Spleen (tissue), 11 donors: ENCODE data around the gene CNTF. TPM values are rescaled to one million over a fixed set of nuclear protein-coding genes. Genes with fewer than 3 reads are reported as not detected.

Experiments used
- DNase-seq: peaks from one replicate; pipeline ENCODE4 v3.0.0-alpha.2; 2020
- H3K27ac ChIP-seq, 8 donors: fragments of 200-600 bp; sonication (generic) in 7 of 8; 1 replicate in 4 of 8; 2 replicates in 4 of 8; pipeline versions ENCODE4 v1.5.0 to v1.8.0; 2016 to 2021; ENCODE audit warnings: inconsistent platforms in 4 of 8, mild to moderate bottlenecking in 4 of 8, moderate library complexity in 1 of 8
- H3K27me3 ChIP-seq, 7 donors: fragments of 200-600 bp; sonication (generic) in 6 of 7; replicated peaks in 1 of 7; 1 replicate in 4 of 7; 2 replicates in 3 of 7; pipeline versions ENCODE4 v1.5.0 to v1.8.0; 2016 to 2021; ENCODE audit warnings: inconsistent platforms in 3 of 7, mild to moderate bottlenecking in 1 of 7
- H3K36me3 ChIP-seq, 6 donors: fragments of 200-600 bp; sonication (generic) in 5 of 6; 1 replicate in 4 of 6; 2 replicates in 2 of 6; pipeline versions ENCODE4 v1.5.0 to v1.8.0; 2016 to 2021; ENCODE audit warnings: inconsistent platforms in 2 of 6
- H3K4me1 ChIP-seq, 6 donors: fragments of 200-600 bp; sonication (generic) in 5 of 6; 1 replicate in 3 of 6; 2 replicates in 3 of 6; pipeline versions ENCODE4 v1.5.0 to v1.8.0; 2016 to 2021; ENCODE audit warnings: inconsistent platforms in 3 of 6
- H3K4me3 ChIP-seq, 8 donors: fragments of 200-600 bp; sonication (generic) in 7 of 8; 1 replicate in 4 of 8; 2 replicates in 4 of 8; pipeline versions ENCODE4 v1.5.0 to v1.8.0; 2016 to 2021; ENCODE audit warnings: inconsistent platforms in 4 of 8, mild to moderate bottlenecking in 4 of 8, moderate library complexity in 2 of 8
- H3K9me3 ChIP-seq, 8 donors: fragments of 200-600 bp; sonication (generic) in 7 of 8; 1 replicate in 4 of 8; 2 replicates in 4 of 8; pipeline versions ENCODE4 v1.5.0 to v1.8.0; 2016 to 2021; ENCODE audit warnings: inconsistent platforms in 4 of 8
- POLR2A ChIP-seq, 3 donors: fragments of 450-650 bp; IDR thresholded peaks; one replicate each; pipeline ENCODE4 v1.5.1; 2017; ENCODE audit warnings: antibody characterized with exemption in 3 of 3, mild to moderate bottlenecking in 1 of 3
- POLR2AphosphoS5 ChIP-seq, 3 donors: sonication (generic); formaldehyde crosslinking; IDR thresholded peaks; one replicate each; pipeline ENCODE4 v1.5.1; 2017; ENCODE audit warnings: antibody characterized with exemption in 3 of 3
- WGBS, 5 donors: extraction: QIAGEN DNeasy Blood & Tissue Kit in 3 of 5; methylation state at CpG; one replicate each; pipeline versions ENCODE4 v1.1.5 to v1.1.7; 2013 to 2018; 5-methylcytosine and 5-hydroxymethylcytosine counted together
- intact Hi-C: fragments of 100-400 bp; cut with DNase I; formaldehyde crosslinking; loops from one replicate; pipeline ENCODE4 v1.15.0; 2023; ENCODE audit warnings: low total_unique reads
- polyA plus RNA-seq, 3 donors: library from polyadenylated mRNA; stranded (reverse); fragments of 200-250 nt; gene quantifications; one replicate each; pipeline ENCODE4 v1.2.1, GENCODE V29; 2013
- total RNA-seq, 7 donors: library from RNA; depleted of rRNA in 3 of 7; stranded (reverse); fragments of >200 nt in 3 of 7; fragmentation: NEBNext Ultra II Directional in 4 of 7; extraction: Animal tissue kit (Norgen Biotek cat#: 25700) in 4 of 7; gene quantifications; one replicate each; pipeline versions ENCODE4 v1.1.0 to v1.2.1, GENCODE V29; 2016 to 2021
- TF ChIP-seq, protein P1 (sequence below), 11 experiments: fragments of 200-600 bp in 7 of 11; fragments of 450-650 bp in 4 of 11; sonication (generic) in 4 of 11; IDR thresholded peaks in 8 of 11; conservative IDR thresholded peaks in 3 of 11; 1 replicate in 7 of 11; 2 replicates in 4 of 11; pipeline versions ENCODE4 v1.4.0 to v1.8.0; 2016 to 2021; ENCODE audit warnings: antibody characterized with exemption in 11 of 11, inconsistent platforms in 4 of 11, mild to moderate bottlenecking in 1 of 11
- donor health status: healthy with polysubstance abuse.
- donor health status: DM: no; HTN: no; CAD: no; lungs with moderate emphysema.
- donor health status: DM: no; HTN: no; CAD: no.
- donor health status: Bipolar disorder and iron deficiency.
- donor health status: healthy.
- donor health status: DM: no; HTN: no; CAD: no.
- donor health status: DM: yes; HTN: yes; CAD: no.

The CNTF gene
- total and polyA plus RNA-seq, 10 donors, result 0.09 to 3.7 (median 1.4) TPM

GRCh38 chr11:58640386-58641023, 18.0 kb downstream of the CNTF start:
- no peaks in the 10 kb centered on the region for H3K36me3 ChIP-seq
- no peak overlapping the region for H3K4me3 ChIP-seq
- intact Hi-C loops, result no loop called here
- WGBS, 5 donors, result 0 to 5% (median 0%) methylated on average over 1 of the region's 1 CpG
- peaks cover 0 to 7% (median 4%) of the 10 kb centered on the region in 8 donors for H3K9me3 ChIP-seq
- H3K27ac ChIP-seq, result peak overlapping the region in 6 of 8 donors; percentile 17 to 63 (median 36)
- H3K27me3 ChIP-seq, result no peaks in the 10 kb centered on the region
- no peak for DNase-seq
- peaks cover 14 to 23% (median 18%) of the 10 kb centered on the region in 6 donors for H3K4me1 ChIP-seq
- TF ChIP-seq, protein P1, sequence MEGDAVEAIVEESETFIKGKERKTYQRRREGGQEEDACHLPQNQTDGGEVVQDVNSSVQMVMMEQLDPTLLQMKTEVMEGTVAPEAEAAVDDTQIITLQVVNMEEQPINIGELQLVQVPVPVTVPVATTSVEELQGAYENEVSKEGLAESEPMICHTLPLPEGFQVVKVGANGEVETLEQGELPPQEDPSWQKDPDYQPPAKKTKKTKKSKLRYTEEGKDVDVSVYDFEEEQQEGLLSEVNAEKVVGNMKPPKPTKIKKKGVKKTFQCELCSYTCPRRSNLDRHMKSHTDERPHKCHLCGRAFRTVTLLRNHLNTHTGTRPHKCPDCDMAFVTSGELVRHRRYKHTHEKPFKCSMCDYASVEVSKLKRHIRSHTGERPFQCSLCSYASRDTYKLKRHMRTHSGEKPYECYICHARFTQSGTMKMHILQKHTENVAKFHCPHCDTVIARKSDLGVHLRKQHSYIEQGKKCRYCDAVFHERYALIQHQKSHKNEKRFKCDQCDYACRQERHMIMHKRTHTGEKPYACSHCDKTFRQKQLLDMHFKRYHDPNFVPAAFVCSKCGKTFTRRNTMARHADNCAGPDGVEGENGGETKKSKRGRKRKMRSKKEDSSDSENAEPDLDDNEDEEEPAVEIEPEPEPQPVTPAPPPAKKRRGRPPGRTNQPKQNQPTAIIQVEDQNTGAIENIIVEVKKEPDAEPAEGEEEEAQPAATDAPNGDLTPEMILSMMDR (IDR thresholded peaks at IDR 0.05 in 8 of 11, conservative IDR thresholded peaks at IDR 0.05 in 3 of 11), result no peak

DNA sequence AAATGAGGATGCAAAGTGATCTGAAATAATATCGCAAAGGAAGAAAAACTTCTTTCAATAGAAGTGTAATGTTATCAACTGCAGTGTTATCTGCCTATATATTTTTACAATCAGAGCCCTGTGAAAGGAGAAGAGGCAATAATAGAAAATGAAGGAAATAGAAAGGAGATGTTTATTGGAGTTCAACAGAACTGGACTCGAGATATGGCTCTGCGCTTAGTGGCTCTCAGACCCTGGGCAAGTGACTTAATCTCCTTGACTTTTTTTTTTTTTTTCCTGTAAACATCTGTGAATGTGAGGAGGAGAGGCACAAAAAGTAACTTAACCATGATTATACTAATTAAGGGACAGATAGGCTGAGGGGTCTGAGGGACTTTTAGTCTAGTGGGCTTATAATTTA, 18.9 kb downstream of the CNTF start:
- intact Hi-C loops, result no loop called here
- H3K27ac ChIP-seq, result peak overlapping the region in 2 of 8 donors; percentile 34 to 60
- DNase-seq, result no peak
- no peak for TF ChIP-seq POLR2A (IDR thresholded peaks at IDR 0.05)
- TF ChIP-seq, protein P1 (IDR thresholded peaks at IDR 0.05 in 8 of 11, conservative IDR thresholded peaks at IDR 0.05 in 3 of 11), result no peak
- no peak for TF ChIP-seq POLR2AphosphoS5 (IDR thresholded peaks at IDR 0.05)
- H3K4me3 ChIP-seq, result no peak overlapping the region
- H3K36me3 ChIP-seq, result no peaks in the 10 kb centered on the region
- H3K4me1 ChIP-seq, result peaks cover 14 to 23% (median 18%) of the 10 kb centered on the region in 6 donors
- peaks cover 0 to 16% (median 12%) of the 10 kb centered on the region in 8 donors for H3K9me3 ChIP-seq
- WGBS, 5 donors, result 82 to 92% (median 88%) methylated on average over 3 of the region's 3 CpGs
- H3K27me3 ChIP-seq, result no peaks in the 10 kb centered on the region

- WGBS, 5 donors, result 85 to 90% (median 86%) methylated on average over 7 of the region's 7 CpGs
- Histone ChIP-seq H3K36me3 (no peaks in the 10 kb centered on the region), H3K4me3 (no peak overlapping the region), H3K9me3 (peaks cover 0 to 20% (median 14%) of the 10 kb centered on the region in 8 donors), H3K4me1 (peaks cover 14 to 23% (median 18%) of the 10 kb centered on the region in 6 donors), H3K27ac (peak overlapping the region in 1 of 8 donors; percentile 9), H3K27me3 (no peaks in the 10 kb centered on the region)
- intact Hi-C loops, result no loop called here
- TF ChIP-seq, protein P1 (IDR thresholded peaks at IDR 0.05 in 8 of 11, conservative IDR thresholded peaks at IDR 0.05 in 3 of 11), result no peak
- no peak for TF ChIP-seq POLR2A (IDR thresholded peaks at IDR 0.05)
- DNase-seq, result no peak
Observed at GRCh38 chr11:58641803-58642581, 19.5 kb downstream of the CNTF start.

DNA sequence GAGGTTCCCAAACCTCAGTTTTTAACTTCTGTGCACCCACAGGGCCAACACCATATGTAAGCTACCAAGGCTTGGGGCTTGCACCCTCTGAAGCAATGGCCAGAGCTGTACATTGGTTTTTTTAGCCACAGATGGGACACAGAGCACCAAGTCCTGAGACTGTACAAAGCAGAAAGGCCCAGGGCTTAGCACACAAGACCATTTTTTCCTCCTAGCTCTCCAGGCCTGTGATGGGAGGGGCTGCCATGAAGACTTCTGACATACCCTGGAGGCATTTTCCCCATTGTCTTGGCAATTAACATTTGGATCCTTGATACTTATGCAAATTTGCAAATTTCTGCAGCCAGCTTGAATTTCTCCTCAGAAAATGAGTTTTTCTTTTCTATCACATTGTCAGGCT, 23.4 kb downstream of the CNTF start:
- no peaks in the 10 kb centered on the region for H3K27me3 ChIP-seq
- no peak for DNase-seq
- H3K36me3 ChIP-seq, result no peaks in the 10 kb centered on the region
- intact Hi-C loops, result no loop called here
- H3K4me1 ChIP-seq, result peaks cover 2 to 6% (median 5%) of the 10 kb centered on the region in 6 donors
- H3K4me3 ChIP-seq, result no peak overlapping the region
- peaks cover 0 to 25% (median 14%) of the 10 kb centered on the region in 8 donors for H3K9me3 ChIP-seq
- TF ChIP-seq, protein P1 (IDR thresholded peaks at IDR 0.05 in 8 of 11, conservative IDR thresholded peaks at IDR 0.05 in 3 of 11), result no peak
- TF ChIP-seq POLR2A (IDR thresholded peaks at IDR 0.05), result no peak
- TF ChIP-seq POLR2AphosphoS5 (IDR thresholded peaks at IDR 0.05), result no peak
- no peak overlapping the region for H3K27ac ChIP-seq
